HEK293 (cell line): Measurements from ENCODE around the gene ARID5A.

Experiments used
- CTCF ChIA-PET: fragments of 350-600 bp; formaldehyde crosslinking; extraction: SDS; loops from one replicate; lab custom pipeline; 2021; ENCODE audit warnings: antibody characterized with exemption; lab: Yijun Ruan, JAX
- POLR2A ChIA-PET: fragments of 300-600 bp; formaldehyde crosslinking; extraction: SDS; loops from one replicate; lab custom pipeline; 2020; ENCODE audit warnings: antibody characterized with exemption, inconsistent platforms; lab: Yijun Ruan, JAX
- H3K27ac ChIP-seq: fragments of 200-500 bp; sonication (Bioruptor generic); 2 replicates; pipeline ENCODE4 v1.5.1; 2014; ENCODE audit warnings: low read depth, low read length, control low read depth, inconsistent platforms; ENCODE audit errors: extremely low read depth
- H3K36me3 ChIP-seq, 2 experiments: fragments of 200-500 bp in 1 of 2; sonication (Bioruptor generic) in 1 of 2; 1 replicate in 1 of 2; 2 replicates in 1 of 2; pipeline ENCODE4 v1.5.1; 2014 to 2017; ENCODE audit warnings: inconsistent platforms in 2 of 2, low read length in 2 of 2; ENCODE audit not compliant: control insufficient read depth in 2 of 2, insufficient read depth in 1 of 2
- H3K4me1 ChIP-seq: fragments of 200-500 bp; sonication (Bioruptor generic); 2 replicates; pipeline ENCODE4 v1.5.1; 2014; ENCODE audit warnings: mild to moderate bottlenecking, low read length, inconsistent platforms; ENCODE audit not compliant: control insufficient read depth, insufficient read depth
- H3K4me3 ChIP-seq: 2 replicates; pipeline ENCODE4 v1.5.1; 2011; ENCODE audit warnings: low read depth, mild to moderate bottlenecking, control low read depth, low read length, moderate library complexity
- H3K9me3 ChIP-seq: fragments of 200-500 bp; sonication (Bioruptor generic); 2 replicates; pipeline ENCODE4 v1.5.1; 2014; ENCODE audit warnings: low read depth, low read length, inconsistent platforms; ENCODE audit not compliant: control insufficient read depth, insufficient read depth
- SALL2 ChIP-seq: fragments of 450-650 bp; formaldehyde crosslinking; IDR thresholded peaks from 2 replicates; pipeline ENCODE4 v1.5.0; 2017; ENCODE audit warnings: missing biosample characterization, mild to moderate bottlenecking, missing genetic modification characterization, borderline replicate concordance
- WT1 ChIP-seq: fragments of 450-650 bp; formaldehyde crosslinking; IDR thresholded peaks from 2 replicates; pipeline ENCODE4 v1.5.1; 2016; ENCODE audit warnings: missing biosample characterization, missing genetic modification characterization
- ZIC2 ChIP-seq: fragments of 450-650 bp; formaldehyde crosslinking; IDR thresholded peaks from 2 replicates; pipeline ENCODE4 v1.5.1; 2016; ENCODE audit warnings: missing biosample characterization, missing genetic modification characterization
- ZNF146 ChIP-seq: fragments of 450-650 bp; formaldehyde crosslinking; IDR thresholded peaks from 2 replicates; pipeline ENCODE4 v1.5.1; 2016; ENCODE audit warnings: missing biosample characterization, missing genetic modification characterization
- ZNF202 ChIP-seq: fragments of 450-650 bp; formaldehyde crosslinking; IDR thresholded peaks from 2 replicates; pipeline ENCODE4 v1.5.1; 2016; ENCODE audit warnings: missing biosample characterization, missing genetic modification characterization, borderline replicate concordance
- ZNF266 ChIP-seq: fragments of 450-650 bp; formaldehyde crosslinking; IDR thresholded peaks from 2 replicates; pipeline ENCODE4 v1.5.1; 2016; ENCODE audit warnings: missing biosample characterization, missing genetic modification characterization, low read depth
- ZNF514 ChIP-seq: fragments of 450-650 bp; formaldehyde crosslinking; IDR thresholded peaks from 2 replicates; pipeline ENCODE4 v1.5.1; 2016; ENCODE audit warnings: missing biosample characterization, missing genetic modification characterization
- ZNF518A ChIP-seq: fragments of 450-650 bp; formaldehyde crosslinking; conservative IDR thresholded peaks from 2 replicates; pipeline ENCODE4 v1.5.1; 2016; ENCODE audit warnings: low read depth, missing biosample characterization, missing genetic modification characterization
- ZNF747 ChIP-seq: fragments of 450-650 bp; formaldehyde crosslinking; IDR thresholded peaks from 2 replicates; pipeline ENCODE4 v1.5.1; 2016; ENCODE audit warnings: missing biosample characterization, missing genetic modification characterization
- ZNF76 ChIP-seq: fragments of 450-650 bp; formaldehyde crosslinking; IDR thresholded peaks from 2 replicates; pipeline ENCODE4; 2016; ENCODE audit warnings: low read depth, missing biosample characterization, missing genetic modification characterization, borderline replicate concordance
- ZNF792 ChIP-seq: fragments of 450-650 bp; formaldehyde crosslinking; IDR thresholded peaks from 2 replicates; pipeline ENCODE4 v1.5.1; 2016; ENCODE audit warnings: missing biosample characterization, missing genetic modification characterization
- TF ChIP-seq, protein P1 (sequence below): fragments of 450-650 bp; formaldehyde crosslinking; IDR thresholded peaks from 2 replicates; pipeline ENCODE4 v1.5.1; 2016; ENCODE audit warnings: missing biosample characterization, missing genetic modification characterization, borderline replicate concordance
- TF ChIP-seq, protein P2 (sequence below): fragments of 450-650 bp; formaldehyde crosslinking; IDR thresholded peaks from 2 replicates; pipeline ENCODE4 v1.5.1; 2016; ENCODE audit warnings: missing biosample characterization, missing genetic modification characterization

The ARID5A gene

DNA sequence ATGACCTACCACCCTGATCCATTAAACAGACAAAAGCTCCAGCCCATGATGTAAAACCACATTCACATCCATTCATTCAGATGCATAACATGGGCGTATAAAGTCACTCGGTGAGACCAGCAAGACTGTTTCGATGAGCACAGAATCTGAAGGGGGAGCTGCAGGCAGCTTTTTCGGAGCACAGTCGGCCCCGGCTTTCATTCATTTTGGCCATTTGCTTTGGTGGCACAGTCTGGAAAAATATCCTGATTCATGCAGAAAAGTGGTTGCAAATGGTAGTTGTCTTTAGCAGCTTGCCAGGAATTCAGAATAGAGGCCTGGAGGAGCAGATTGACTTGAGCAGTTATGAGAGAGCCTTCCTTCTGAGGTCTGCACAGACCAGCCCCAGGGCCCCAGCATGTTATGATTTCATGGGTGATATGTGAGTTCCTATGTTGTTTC lies 11.2 kb downstream of the ARID5A start:
- Histone ChIP-seq H3K9me3 (no peaks in the 10 kb centered on the region), H3K27ac (no peak overlapping the region), H3K4me3 (no peak overlapping the region), H3K36me3 (peaks cover 0 to 51% of the 10 kb centered on the region in 2 experiments; a peak in 1 of 3 replicates), H3K4me1 (no peaks in the 10 kb centered on the region)
- ChIA-PET CTCF (interaction anchor here (0.7 to 1.5 kb wide), 3 partner anchors 8 to 168 kb away, joined by 3 to 4 read pairs (median 4); no protein-coding TSS in a partner anchor), POLR2A (interaction anchor here (1.3 kb wide), 1 partner anchor 141 kb away, joined by 5 read pairs; no protein-coding TSS in a partner anchor)
- TF ChIP-seq ZNF76 (tag by site-specific recombination) (no peak), ZNF518A (tag by site-specific recombination) (no peak), ZNF202 (no peak), ZNF514 (tag by site-specific recombination) (no peak), WT1 (tag by site-specific recombination) (no peak), ZNF146 (tag by site-specific recombination) (no peak), ZNF792 (tag by site-specific recombination) (no peak), SALL2 (tag by site-specific recombination) (no peak), ZNF266 (tag by site-specific recombination) (no peak)
- TF ChIP-seq, protein P1, sequence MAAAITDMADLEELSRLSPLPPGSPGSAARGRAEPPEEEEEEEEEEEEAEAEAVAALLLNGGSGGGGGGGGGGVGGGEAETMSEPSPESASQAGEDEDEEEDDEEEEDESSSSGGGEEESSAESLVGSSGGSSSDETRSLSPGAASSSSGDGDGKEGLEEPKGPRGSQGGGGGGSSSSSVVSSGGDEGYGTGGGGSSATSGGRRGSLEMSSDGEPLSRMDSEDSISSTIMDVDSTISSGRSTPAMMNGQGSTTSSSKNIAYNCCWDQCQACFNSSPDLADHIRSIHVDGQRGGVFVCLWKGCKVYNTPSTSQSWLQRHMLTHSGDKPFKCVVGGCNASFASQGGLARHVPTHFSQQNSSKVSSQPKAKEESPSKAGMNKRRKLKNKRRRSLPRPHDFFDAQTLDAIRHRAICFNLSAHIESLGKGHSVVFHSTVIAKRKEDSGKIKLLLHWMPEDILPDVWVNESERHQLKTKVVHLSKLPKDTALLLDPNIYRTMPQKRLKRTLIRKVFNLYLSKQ (tag by site-specific recombination) = no peak
- TF ChIP-seq, protein P2, sequence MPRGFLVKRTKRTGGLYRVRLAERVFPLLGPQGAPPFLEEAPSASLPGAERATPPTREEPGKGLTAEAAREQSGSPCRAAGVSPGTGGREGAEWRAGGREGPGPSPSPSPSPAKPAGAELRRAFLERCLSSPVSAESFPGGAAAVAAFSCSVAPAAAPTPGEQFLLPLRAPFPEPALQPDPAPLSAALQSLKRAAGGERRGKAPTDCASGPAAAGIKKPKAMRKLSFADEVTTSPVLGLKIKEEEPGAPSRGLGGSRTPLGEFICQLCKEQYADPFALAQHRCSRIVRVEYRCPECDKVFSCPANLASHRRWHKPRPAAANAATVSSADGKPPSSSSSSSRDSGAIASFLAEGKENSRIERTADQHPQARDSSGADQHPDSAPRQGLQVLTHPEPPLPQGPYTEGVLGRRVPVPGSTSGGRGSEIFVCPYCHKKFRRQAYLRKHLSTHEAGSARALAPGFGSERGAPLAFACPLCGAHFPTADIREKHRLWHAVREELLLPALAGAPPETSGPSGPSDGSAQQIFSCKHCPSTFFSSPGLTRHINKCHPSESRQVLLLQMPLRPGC (tag by site-specific recombination) = no peak

- TF ChIP-seq ZIC2 (0 out of 2 replicates have a peak, but pooled peaks have one; percentile 26), ZNF747 (tag by site-specific recombination) (no peak)
- POLR2A ChIA-PET = no interaction called here
- CTCF ChIA-PET = interaction anchor here (1.1 kb wide), 1 partner anchor 9 kb away, joined by 4 read pairs; no protein-coding TSS in a partner anchor
These were observed 12.3 kb downstream of the ARID5A start for GRCh38 chr2:96548558-96549465.

More at GRCh38 chr2:96548558-96549465, 12.3 kb downstream of the ARID5A start:
- H3K27ac ChIP-seq = no peak overlapping the region
- H3K9me3 ChIP-seq = no peaks in the 10 kb centered on the region
- H3K4me3 ChIP-seq = no peak overlapping the region
- peaks cover 0 to 47% of the 10 kb centered on the region in 2 experiments; a peak in 1 of 3 replicates for H3K36me3 ChIP-seq
- H3K4me1 ChIP-seq = no peaks in the 10 kb centered on the region
